AG10803 (cell line): ENCODE data around the gene SFTPB.

Experiments used
- DNase-seq: peaks from one replicate; pipeline ENCODE4 v3.0.0; 2010; ENCODE audit warnings: low read depth
- H3K4me3 ChIP-seq: 2 replicates; pipeline ENCODE4 v1.5.1; 2011; ENCODE audit warnings: mild to moderate bottlenecking, low read length, control low read depth
- TF ChIP-seq, protein P1 (sequence below): conservative IDR thresholded peaks from 2 replicates; pipeline ENCODE4 v1.5.1; 2011; ENCODE audit warnings: mild to moderate bottlenecking, low read length, control low read depth, inconsistent platforms

The SFTPB gene

DNA sequence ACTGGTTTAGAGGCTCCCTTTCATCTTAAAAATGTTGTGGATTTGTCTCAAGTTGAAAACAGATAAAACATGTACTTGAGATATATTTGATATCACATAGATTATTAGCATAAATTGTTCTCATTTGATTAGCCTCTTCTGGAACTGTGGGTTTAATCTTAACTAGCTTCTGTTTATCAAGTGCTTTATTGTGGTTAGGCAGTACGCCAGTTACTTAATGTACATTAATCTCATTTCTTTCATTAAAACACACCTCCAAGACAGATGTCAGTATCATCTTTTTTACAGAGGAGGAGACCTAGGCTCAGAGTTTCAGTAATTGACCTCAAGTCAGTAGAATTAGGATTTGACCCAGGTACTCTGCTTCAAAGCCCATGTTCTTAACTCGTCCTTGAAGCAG, 21.8 kb downstream of the SFTPB start:
- TF ChIP-seq, protein P1, sequence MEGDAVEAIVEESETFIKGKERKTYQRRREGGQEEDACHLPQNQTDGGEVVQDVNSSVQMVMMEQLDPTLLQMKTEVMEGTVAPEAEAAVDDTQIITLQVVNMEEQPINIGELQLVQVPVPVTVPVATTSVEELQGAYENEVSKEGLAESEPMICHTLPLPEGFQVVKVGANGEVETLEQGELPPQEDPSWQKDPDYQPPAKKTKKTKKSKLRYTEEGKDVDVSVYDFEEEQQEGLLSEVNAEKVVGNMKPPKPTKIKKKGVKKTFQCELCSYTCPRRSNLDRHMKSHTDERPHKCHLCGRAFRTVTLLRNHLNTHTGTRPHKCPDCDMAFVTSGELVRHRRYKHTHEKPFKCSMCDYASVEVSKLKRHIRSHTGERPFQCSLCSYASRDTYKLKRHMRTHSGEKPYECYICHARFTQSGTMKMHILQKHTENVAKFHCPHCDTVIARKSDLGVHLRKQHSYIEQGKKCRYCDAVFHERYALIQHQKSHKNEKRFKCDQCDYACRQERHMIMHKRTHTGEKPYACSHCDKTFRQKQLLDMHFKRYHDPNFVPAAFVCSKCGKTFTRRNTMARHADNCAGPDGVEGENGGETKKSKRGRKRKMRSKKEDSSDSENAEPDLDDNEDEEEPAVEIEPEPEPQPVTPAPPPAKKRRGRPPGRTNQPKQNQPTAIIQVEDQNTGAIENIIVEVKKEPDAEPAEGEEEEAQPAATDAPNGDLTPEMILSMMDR, result no peak
- H3K4me3 ChIP-seq, result no peak overlapping the region
- no peak for DNase-seq

DNA sequence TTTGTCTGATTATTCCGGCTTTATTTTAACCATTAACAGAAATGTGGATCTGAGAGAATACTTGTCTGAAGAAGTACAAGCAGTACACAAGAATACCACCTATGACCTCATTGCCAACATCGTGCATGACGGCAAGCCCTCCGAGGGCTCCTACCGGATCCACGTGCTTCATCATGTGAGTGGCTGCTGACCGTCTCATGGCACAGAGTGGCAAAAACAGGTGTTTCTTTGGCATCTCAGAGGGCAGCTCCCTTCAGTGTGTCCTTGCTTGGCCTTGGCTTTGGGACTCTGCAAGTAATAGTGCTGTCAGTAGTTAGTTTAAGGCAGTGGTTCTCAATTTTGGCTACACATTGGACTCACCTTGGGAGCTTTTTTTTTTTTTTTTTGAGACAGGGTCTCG, 23.1 kb downstream of the SFTPB start:
- TF ChIP-seq, protein P1, result no peak
- DNase-seq, result no peak
- H3K4me3 ChIP-seq, result no peak overlapping the region

DNA sequence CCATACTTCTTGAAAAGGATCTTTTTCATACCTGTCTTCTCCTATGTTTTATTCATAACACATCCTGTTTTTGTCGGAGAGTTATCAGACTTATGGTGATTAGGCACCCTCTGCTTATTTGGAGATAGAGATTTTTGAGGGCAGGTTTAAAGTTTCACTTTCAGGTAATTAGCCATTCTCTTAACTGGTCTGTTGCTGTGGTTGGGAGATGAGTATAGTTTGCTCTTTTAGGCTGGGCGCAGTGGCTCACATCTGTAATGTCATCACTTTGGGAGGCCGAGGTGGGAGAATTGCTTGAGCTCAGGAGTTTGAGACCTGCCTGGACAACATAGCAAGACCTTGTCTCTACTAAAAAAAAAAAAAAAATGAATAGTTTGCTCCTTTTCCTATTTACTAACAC, 25.3 kb downstream of the SFTPB start:
- DNase-seq, result no peak
- TF ChIP-seq, protein P1, result no peak
- H3K4me3 ChIP-seq, result no peak overlapping the region

DNA sequence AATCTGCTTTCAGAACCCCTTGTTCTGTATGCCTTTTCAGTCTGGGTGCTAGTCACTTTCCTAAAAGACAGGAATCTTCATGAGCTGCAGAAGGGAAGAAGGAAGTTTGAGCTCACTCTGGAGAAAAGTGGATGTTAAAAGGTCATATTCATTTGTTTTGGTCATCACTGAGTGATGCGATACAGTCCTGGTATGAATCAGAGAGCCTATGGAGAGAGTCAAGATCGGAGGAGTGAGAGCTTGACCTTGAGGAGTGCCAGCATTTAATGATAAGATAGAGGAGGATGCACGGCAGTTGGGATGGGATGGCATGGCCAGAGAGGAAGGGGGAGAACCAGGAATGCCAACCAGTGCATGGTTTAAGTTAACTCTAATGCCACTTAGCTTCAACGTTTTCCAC, 32.4 kb downstream of the SFTPB start:
- H3K4me3 ChIP-seq, result no peak overlapping the region
- no peak for DNase-seq
- TF ChIP-seq, protein P1, result no peak

DNA sequence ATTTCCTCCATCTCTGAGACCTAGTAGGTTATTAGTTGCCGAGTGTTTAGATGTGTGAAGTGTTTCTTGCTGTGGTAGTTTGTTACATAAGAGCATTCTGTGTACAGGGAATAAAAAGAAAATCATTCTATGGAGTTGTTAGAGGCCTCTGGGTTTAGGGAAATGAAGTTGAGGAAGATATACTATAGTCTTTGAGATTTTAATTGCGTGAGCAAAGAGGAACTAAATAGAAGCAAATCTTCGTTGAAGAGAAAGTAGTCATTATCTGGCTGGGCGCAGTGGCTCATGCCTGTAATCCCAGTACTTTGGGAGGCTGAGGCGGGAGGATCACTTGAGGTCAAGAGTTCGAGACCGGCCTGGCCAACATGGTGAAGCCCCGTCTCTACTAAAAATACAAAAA, 33.0 kb downstream of the SFTPB start:
- TF ChIP-seq, protein P1, result no peak
- H3K4me3 ChIP-seq, result no peak overlapping the region
- DNase-seq, result no peak

DNA sequence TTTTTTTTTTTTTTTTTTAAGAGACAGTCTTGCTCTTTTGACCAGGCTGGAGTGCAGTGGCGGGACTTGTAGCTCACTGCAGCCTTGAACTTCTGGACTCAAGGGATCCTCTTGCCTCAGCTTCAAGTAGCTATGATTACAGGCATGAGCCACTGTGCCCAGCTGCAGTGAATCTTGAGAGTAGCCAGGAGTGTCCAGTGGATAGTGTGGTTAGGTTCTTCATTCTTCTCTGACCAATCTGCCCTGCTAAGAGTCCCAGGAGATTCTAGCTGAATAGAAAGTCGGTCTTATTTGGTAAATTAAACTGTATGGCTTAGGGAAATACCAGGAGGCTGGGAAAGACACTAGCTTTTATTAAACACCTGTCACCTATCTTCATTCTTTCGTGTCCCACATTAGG, 36.7 kb downstream of the SFTPB start:
- no peak overlapping the region for H3K4me3 ChIP-seq
- DNase-seq, result no peak
- TF ChIP-seq, protein P1, result no peak

DNA sequence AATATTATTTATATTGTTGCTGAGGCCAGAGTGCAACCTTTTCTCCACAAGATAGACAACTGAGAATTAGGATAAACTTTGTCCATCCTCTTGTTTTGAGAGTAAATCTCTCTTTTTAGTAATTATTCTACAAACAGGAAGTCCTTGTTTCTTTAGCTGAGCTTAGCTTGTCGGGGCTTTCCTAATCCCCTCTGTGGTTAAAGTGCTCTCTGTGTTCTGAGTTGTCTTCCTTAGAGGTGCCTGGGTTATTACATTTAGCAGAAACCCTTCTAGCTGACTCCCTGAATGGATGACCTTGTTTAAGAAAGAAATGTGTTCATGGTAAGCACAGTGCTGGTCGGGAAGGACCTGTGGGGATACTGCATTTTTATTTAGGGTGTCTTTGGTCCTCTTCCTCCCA, 39.3 kb downstream of the SFTPB start:
- TF ChIP-seq, protein P1, result no peak
- DNase-seq, result no peak
- H3K4me3 ChIP-seq, result no peak overlapping the region
